Activated gamma-delta T cell treated with anti-CD3 and anti-CD28 coated beads, Interleukin-2, amount 50 U/mL, for 16 hours (primary cell): ENCODE measurements around the gene EFCC1.

Source experiments
- DNase-seq: peaks from one replicate; pipeline ENCODE4 v3.0.0-alpha.2; 2020; ENCODE audit warnings: low read depth

Gene EFCC1

GRCh38 chr3:128994581-128995546 lies 6.2 kb upstream of the EFCC1 start:
- no peak for DNase-seq

GRCh38 chr3:128995737-128996136 lies 5.4 kb upstream of the EFCC1 start:
- DNase-seq: no peak

GRCh38 chr3:128996200-128996599 lies 4.9 kb upstream of the EFCC1 start:
- no peak for DNase-seq

- DNase-seq: no peak
Measured at GRCh38 chr3:128996726-128997125, 4.4 kb upstream of the EFCC1 start.

DNA sequence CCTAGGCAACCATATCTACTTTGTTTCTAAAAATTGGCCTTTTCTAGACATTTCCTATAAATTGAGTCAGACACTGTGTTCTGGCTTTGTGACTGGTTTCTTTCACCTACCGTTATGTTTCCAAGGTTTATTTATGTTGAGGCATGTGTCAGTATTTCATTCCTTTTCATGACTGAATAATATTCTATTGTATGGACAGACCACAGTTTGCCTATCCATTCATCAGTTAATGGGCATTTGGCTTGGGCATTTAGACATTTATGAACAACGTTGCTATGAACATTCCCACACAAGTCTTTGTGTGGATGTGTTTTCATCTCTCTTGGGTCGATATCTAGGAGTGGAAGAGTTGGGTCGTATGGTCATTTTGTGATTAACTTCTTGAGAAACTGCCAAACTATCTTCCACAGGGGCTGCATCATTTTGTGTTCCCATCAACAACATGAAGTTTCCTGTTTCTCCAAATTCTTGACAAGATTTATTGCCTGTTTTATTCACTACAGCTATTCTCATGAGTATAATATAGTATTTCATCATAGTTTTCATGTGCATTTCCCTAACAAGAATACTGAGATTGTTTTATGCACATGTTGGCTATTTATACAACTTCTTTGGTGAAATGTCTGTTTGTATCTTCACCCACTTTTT lies 3.5 kb upstream of the EFCC1 start:
- DNase-seq: no peak

DNA sequence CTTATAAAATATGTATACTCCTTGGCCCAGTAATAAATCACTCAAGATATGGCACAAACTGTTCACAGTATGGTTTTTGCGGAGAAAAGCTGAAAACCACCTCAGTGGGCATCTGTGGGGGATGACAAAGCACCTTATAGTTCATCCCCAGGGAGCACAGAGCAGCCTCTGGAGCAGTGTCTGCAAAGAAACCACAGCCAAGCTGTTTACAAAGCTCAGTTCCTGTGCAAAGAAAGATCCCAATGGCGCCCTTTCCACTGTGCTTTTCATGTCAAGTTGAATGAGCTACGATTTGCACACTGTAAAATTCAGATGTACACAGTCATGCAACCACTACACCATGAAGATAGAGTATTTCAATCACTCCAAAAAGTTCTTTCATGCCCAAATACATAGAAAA lies 2.5 kb upstream of the EFCC1 start:
- DNase-seq: no peak

DNA sequence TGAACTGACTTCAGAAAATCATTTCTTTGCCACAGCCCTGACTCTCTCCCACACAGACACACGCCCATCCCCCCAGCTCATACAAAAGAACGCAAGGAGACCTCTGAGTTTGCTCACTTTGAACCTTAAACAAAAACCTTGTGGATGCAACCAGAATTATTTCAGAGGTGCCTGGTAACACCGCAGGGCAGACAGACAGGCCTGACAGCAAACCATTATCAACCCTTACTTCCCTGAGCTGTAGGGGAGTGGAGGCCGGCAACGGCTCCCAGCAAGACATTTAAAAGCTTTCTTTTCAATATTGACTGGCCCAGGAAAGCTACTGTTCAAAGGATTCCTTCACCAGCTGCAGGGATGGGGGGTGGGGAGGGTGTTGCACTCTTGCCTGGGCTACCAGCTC lies 2.0 kb upstream of the EFCC1 start:
- no peak for DNase-seq

DNA sequence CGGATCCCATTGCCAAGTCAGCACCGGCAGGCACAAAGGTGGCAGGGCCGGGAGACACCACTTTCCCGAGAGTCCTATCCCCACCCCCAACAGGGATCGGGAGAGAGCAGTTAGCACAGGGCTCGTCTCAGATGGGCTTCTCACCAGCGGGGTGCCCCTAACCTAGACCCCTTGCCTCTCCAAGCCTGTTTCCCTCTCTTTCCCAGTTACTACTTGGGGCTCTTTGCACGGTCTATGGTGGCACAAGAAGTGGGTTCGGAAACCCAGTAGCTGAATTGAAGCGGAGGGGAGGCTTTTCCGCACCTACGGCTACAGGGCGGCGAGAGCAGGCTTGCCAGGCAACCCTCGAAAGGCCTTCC lies 383 bp upstream of the EFCC1 start:
- no peak for DNase-seq

GRCh38 chr3:129001806-129002572 lies 885 bp downstream of the EFCC1 start:
- no peak for DNase-seq

DNA sequence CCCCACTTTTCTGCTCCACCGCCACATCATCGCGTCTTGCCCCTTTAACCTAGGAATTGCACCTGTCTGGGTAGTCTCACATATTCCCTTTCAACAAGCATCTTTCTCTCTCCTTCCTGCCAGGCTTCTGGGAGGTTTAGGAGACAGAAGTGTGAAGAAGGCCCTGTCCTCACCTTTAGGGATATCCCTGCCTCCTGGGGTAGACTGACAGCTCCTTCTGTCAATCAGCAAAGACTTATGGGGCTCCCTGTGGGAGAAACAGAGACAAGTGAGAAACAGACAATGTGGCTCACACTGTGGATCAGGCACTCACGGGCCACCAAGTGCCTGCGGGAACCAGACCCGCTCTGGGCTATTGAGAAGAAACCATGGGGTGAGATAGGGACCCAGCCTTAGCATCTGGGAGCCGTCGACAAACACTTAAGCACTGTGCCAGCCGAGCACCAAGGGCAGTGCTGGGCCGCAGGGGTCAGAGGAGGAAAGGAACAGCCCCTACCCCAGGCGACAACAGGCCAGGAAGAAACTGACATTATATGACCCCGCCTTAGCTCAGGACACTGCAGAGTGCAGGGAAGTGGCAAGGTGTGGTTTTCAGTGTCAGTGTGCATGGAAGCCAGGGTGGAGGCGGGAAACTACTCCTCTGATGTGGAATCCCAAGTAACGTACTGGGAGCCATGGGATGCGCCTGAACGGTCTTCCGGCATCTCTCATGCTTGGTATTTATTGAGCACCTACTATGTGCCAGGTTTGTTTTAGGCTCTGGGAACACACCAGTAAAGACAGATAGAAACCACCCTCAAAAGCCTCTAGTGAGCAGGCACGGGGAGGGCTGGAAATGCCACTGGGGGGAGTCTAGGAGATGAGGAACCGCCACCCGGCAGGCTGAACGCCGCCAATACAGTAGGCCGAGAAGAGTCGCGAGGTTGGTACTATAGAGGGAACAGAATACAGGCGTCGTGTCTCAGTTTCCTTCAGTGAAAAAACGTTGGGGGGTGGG lies 1.8 kb downstream of the EFCC1 start:
- no peak for DNase-seq

DNA sequence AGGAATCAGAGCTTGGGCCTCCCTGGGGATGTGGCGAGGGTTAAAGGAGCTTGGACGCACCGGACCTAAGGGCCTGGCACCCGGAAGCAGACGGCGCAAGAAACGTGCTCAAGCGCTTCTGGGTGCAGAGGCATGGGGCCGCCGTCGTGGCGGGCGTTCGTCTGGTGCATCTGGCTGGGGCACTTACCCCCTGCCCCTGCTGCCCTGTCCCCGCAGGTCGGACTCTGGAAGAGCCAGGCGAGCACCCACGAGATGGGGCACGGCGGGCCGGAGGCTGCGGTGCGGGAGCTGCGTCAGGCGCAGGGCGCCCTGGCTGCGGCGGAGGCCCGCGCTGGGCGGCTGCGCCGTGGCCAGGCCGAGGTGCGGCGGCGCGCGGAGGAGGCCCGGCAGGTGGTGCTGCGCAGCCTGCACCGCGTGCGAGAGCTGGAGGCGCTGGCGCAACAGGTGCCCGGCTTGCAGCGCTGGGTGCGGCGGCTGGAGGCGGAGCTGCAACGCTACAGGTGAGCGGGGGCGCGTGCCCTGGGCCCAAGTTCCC lies 2.5 kb downstream of the EFCC1 start:
- no peak for DNase-seq

DNA sequence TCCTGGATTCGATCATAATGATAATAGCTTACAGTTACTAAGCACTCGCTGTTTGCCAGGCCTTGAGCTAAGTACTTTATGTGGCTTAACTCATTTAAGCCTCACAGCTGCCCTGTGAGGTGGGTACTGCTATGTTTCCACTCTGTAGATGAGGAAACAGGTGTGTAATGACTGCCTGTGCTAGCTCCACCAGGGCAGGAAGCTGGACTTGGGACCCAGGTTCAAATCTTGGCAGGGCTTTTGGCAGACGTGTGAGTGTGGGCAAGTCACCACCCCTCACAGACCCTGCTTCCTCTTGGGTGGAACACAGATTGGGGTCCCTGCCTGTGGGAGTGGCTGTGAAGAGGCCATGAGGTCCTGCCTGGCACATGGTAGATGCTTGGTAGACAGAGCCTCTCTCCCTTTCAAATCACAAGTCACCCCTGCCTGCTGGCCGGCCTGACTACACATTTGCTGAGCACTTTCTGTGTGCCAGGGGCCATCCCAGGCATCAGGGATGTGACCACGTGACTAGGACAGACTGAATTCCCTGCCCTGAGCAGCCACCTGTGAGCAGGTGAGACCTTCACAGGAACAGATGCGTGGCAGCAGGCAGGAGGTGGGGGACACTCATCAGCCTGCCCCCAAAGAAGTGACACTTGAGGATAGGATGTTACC lies 3.7 kb downstream of the EFCC1 start:
- no peak for DNase-seq

GRCh38 chr3:129005526-129006303 lies 4.6 kb downstream of the EFCC1 start:
- no peak for DNase-seq

DNA sequence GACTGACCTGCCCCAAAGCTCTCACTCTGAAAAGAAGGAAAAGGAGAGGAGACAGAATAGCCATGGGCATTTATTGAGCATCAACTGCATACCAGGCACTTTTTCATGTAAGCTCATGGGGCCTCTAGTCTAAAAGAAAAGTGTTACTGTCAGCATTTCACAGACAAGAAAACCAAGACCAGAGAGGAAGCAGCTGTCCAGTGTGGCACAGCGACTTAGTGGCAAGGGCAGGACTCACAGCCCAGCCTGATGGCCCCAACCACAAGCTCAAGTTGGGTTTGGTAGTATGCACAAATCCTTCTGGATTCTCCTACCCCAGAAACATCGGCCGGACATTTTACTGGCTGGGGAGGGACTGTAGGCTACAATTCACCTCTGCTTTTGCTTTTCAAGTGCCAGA lies 5.8 kb downstream of the EFCC1 start:
- no peak for DNase-seq

- no peak for DNase-seq
Measured at GRCh38 chr3:129007792-129008191, 6.7 kb downstream of the EFCC1 start.

DNA sequence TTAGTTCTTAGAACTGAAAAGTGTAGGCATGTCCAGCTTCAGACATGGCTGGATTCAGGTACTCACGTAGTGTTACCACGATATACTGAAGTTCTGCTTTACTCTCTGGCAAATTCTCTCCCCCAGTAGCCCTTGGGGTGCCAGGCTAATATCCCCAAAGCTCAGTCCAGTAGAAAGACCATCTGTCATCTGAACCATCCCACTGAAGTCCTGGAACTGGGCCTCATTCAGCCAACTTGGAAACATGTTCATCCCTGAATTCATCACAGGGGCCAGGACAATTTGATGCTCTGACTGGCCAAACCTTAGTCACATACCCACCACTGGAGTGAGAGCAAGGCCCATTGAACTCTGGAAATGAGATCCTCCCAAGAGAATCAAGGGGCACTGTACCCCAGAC lies 8.2 kb downstream of the EFCC1 start:
- no peak for DNase-seq

- DNase-seq: no peak
Measured at GRCh38 chr3:129010310-129010956, 9.3 kb downstream of the EFCC1 start.

- DNase-seq: no peak
Measured at GRCh38 chr3:129013491-129013891, 12.4 kb downstream of the EFCC1 start.

DNA sequence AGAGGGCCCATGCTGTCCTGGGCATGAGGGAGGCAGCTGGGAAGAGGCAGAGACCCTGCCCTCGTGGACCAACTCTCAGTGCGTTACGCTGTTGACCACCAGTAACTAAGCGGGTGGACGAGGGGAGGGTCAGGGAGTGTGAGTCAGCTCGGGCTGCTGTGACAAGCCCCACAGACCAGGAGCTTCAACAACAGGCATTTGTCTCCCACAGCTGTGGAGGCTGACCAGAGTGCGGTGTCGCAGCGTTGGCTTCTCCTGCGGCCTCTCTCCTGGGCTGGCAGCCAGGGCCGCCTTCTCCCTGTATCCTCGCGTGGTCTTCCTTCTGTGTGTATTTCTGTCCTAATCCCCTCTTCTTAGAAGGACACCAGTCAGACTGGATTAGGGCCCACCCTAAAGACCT lies 13.0 kb downstream of the EFCC1 start:
- no peak for DNase-seq
